Endodermal cell (in vitro differentiated cells): Measurements from ENCODE around the gene TNIK. TPM values are rescaled to one million over a fixed set of nuclear protein-coding genes. Genes with fewer than 3 reads are reported as not detected.

ENCODE experiments used
- DNase-seq: peaks from one replicate; pipeline ENCODE4 v3.0.0-alpha.2; 2017
- H3K27ac ChIP-seq: 2 replicates; pipeline ENCODE4 v1.5.1; 2013; ENCODE audit warnings: mild to moderate bottlenecking, low read depth, low read length, moderate library complexity
- H3K27me3 ChIP-seq: 2 replicates; pipeline ENCODE4 v1.6.1; 2013; ENCODE audit warnings: mild to moderate bottlenecking, low read length, moderate library complexity; ENCODE audit not compliant: insufficient read depth, control insufficient read depth, poor library complexity, severe bottlenecking
- H3K36me3 ChIP-seq: 2 replicates; pipeline ENCODE4 v1.7.0; 2013; ENCODE audit warnings: mild to moderate bottlenecking, low read length, moderate library complexity; ENCODE audit not compliant: control insufficient read depth, insufficient read depth
- H3K4me1 ChIP-seq: one replicate; pipeline ENCODE4 v1.7.0; 2013; ENCODE audit warnings: low read length; ENCODE audit not compliant: control insufficient read depth, insufficient read depth
- H3K4me3 ChIP-seq: 2 replicates; pipeline ENCODE4 v1.5.1; 2013; ENCODE audit warnings: mild to moderate bottlenecking, low read length, moderate library complexity
- H3K9ac ChIP-seq: 2 replicates; pipeline ENCODE4 v1.6.1; 2013; ENCODE audit warnings: mild to moderate bottlenecking, low read length, moderate library complexity; ENCODE audit not compliant: poor library complexity, severe bottlenecking; ENCODE audit errors: extremely low read depth
- H3K9me3 ChIP-seq: 2 replicates; pipeline ENCODE4 v1.6.1; 2013; ENCODE audit warnings: mild to moderate bottlenecking, low read length, moderate library complexity; ENCODE audit not compliant: control insufficient read depth
- H3K27ac Mint-ChIP-seq: 2 replicates; pipeline ENCODE4 v1.8.0; 2020; ENCODE audit warnings: mixed read lengths
- H3K27me3 Mint-ChIP-seq: 2 replicates; pipeline ENCODE4 v1.8.0; 2021; ENCODE audit warnings: mild to moderate bottlenecking, mixed read lengths; ENCODE audit not compliant: insufficient read depth
- H3K36me3 Mint-ChIP-seq: 2 replicates; pipeline ENCODE4 v1.8.0; 2020; ENCODE audit warnings: low read depth, mixed read lengths
- H3K4me1 Mint-ChIP-seq: 2 replicates; pipeline ENCODE4 v1.8.0; 2020; ENCODE audit warnings: mixed read lengths
- H3K4me3 Mint-ChIP-seq: 2 replicates; pipeline ENCODE4 v1.8.0; 2020; ENCODE audit warnings: mild to moderate bottlenecking, moderate library complexity, mixed read lengths
- H3K9me3 Mint-ChIP-seq: 2 replicates; pipeline ENCODE4 v1.8.0; 2020; ENCODE audit warnings: mild to moderate bottlenecking, mixed read lengths
- WGBS, 2 experiments: methylation state at CpG; one replicate each; pipeline versions ENCODE4 v1.1.5 to v1.1.7; 2013; ENCODE audit warnings: missing lambda C conversion rate in 2 of 2, mixed read lengths in 1 of 2; ENCODE audit not compliant: insufficient coverage in 1 of 2, insufficient read length in 1 of 2; 5-methylcytosine and 5-hydroxymethylcytosine counted together
- total RNA-seq, 2 donors: library from RNA; stranded (reverse); fragmentation: NEBNext Ultra II Directional in 1 of 2; extraction: Animal tissue kit (Norgen Biotek cat#: 25700) in 1 of 2; gene quantifications; 2 replicates in 1 of 2; 3 replicates in 1 of 2; pipeline ENCODE4 v1.2.1, GENCODE V29; 2021
- TF ChIP-seq, protein P1 (sequence below): fragments of 200-600 bp; sonication (generic); conservative IDR thresholded peaks from 2 replicates; pipeline ENCODE4 v1.5.0; 2021; ENCODE audit warnings: antibody characterized with exemption, mild to moderate bottlenecking

The TNIK gene
- total RNA-seq, 2 donors from 2014 or later: 12.2 to 14.9 TPM

DNA sequence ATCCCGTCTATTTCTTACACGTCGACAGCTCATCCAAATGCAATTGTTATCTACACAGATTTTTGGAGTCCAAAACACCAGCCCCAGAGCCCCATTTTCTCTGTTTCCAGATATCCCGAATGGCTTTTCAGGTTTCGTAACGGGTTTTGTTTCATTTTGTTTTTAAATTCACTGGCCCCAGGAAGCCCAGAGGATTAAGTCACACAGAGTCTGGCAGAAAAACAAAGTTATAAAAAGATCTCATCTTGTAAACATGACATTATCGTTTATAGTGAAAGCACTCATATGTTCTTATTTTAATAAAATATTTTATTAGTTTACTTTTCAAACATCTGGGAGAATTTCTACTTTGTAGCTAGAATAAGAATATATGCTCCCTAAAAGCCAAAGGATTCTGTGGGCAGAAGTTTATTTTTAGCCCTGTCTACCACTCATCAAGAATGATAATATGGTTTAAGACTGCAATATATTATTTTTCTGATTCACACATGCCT lies 284.4 kb downstream of the TNIK start:
- Histone ChIP-seq H3K9ac (no peak overlapping the region), H3K27me3 (no peaks in the 10 kb centered on the region), H3K36me3 (no peaks in the 10 kb centered on the region), H3K9me3 (no peaks in the 10 kb centered on the region), H3K4me1 (peaks cover 4% of the 10 kb centered on the region), H3K27ac (no peak overlapping the region), H3K4me3 (no peak overlapping the region)
- Mint-ChIP-seq H3K36me3 (no peaks in the 10 kb centered on the region), H3K9me3 (no peaks in the 10 kb centered on the region), H3K4me3 (no peak overlapping the region), H3K27ac (no peak overlapping the region), H3K27me3 (no peaks in the 10 kb centered on the region), H3K4me1 (peaks cover 36% of the 10 kb centered on the region)
- WGBS, 2 experiments: 91 to 96% methylated on average over 4 to 7 of the region's 7 CpGs
- DNase-seq: no peak
- TF ChIP-seq, protein P1, sequence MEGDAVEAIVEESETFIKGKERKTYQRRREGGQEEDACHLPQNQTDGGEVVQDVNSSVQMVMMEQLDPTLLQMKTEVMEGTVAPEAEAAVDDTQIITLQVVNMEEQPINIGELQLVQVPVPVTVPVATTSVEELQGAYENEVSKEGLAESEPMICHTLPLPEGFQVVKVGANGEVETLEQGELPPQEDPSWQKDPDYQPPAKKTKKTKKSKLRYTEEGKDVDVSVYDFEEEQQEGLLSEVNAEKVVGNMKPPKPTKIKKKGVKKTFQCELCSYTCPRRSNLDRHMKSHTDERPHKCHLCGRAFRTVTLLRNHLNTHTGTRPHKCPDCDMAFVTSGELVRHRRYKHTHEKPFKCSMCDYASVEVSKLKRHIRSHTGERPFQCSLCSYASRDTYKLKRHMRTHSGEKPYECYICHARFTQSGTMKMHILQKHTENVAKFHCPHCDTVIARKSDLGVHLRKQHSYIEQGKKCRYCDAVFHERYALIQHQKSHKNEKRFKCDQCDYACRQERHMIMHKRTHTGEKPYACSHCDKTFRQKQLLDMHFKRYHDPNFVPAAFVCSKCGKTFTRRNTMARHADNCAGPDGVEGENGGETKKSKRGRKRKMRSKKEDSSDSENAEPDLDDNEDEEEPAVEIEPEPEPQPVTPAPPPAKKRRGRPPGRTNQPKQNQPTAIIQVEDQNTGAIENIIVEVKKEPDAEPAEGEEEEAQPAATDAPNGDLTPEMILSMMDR: no peak

DNA sequence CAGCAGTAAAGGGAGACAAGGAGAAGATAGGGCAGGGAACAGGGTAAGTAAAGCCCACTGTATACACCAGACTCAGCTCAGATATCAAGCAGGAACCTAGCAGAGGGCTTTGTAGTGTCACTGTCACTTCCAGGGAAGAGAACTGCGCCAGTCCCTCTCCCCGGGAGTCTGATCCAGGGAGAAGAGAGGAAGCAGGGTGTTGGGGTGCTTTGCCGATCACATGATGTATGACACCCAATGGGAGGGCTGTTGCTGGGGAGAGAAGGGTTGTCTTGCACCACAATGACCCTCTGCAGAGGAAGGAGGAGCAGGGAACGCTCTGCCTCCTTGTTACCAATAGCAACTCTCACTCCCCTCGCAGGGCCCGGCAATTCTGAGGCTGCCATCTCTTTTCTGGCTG lies 286.5 kb downstream of the TNIK start:
- no peaks in the 10 kb centered on the region for H3K36me3 ChIP-seq
- no peaks in the 10 kb centered on the region for H3K27me3 ChIP-seq
- peaks cover 4% of the 10 kb centered on the region for H3K4me1 ChIP-seq
- no peaks in the 10 kb centered on the region for H3K27me3 Mint-ChIP-seq
- H3K4me1 Mint-ChIP-seq: peaks cover 36% of the 10 kb centered on the region
- WGBS, 2 experiments: 89% methylated on average over 5 of the region's 6 CpGs; no CpG with 5 or more reads in 1 of the 2 experiments
- no peak overlapping the region for H3K9ac ChIP-seq
- peak; percentile 54 for DNase-seq
- no peaks in the 10 kb centered on the region for H3K9me3 Mint-ChIP-seq
- no peak overlapping the region for H3K4me3 Mint-ChIP-seq
- H3K9me3 ChIP-seq: no peaks in the 10 kb centered on the region
- TF ChIP-seq, protein P1: no peak
- no peak overlapping the region for H3K4me3 ChIP-seq
- peak overlapping the region; percentile 19 for H3K27ac ChIP-seq
- no peaks in the 10 kb centered on the region for H3K36me3 Mint-ChIP-seq
- peak overlapping the region; percentile 19 for H3K27ac Mint-ChIP-seq

DNA sequence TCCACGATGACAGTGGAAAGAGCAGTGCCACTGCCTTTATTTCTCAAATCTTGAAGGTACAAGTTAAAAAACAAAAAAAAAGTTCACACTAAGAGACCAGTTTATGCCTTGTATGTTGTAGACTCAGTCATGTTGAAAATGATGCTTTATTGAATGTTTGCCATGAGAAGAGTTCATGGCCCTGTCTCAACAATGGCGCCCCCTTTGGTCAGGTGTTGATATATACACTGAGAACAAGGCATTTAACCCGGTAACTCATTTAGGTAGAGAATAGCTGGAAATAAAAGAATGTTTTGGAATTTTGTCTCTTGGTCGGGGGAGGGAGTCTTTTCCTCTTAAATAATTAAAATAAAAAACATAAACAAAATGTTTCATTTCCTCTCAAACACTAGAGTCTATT lies 288.1 kb downstream of the TNIK start:
- TF ChIP-seq, protein P1: peak; percentile 80
- H3K4me3 ChIP-seq: no peak overlapping the region
- Mint-ChIP-seq H3K4me1 (peaks cover 39% of the 10 kb centered on the region), H3K4me3 (no peak overlapping the region), H3K27me3 (no peaks in the 10 kb centered on the region), H3K36me3 (no peaks in the 10 kb centered on the region), H3K9me3 (no peaks in the 10 kb centered on the region), H3K27ac (no peak overlapping the region)
- H3K4me1 ChIP-seq: peaks cover 4% of the 10 kb centered on the region
- no peak overlapping the region for H3K27ac ChIP-seq
- no peaks in the 10 kb centered on the region for H3K27me3 ChIP-seq
- 80% methylated on average over 3 of the region's 4 CpGs; no CpG with 5 or more reads in 1 of the 2 experiments for WGBS, 2 experiments
- no peaks in the 10 kb centered on the region for H3K9me3 ChIP-seq
- peak; percentile 58 for DNase-seq
- no peaks in the 10 kb centered on the region for H3K36me3 ChIP-seq
- H3K9ac ChIP-seq: no peak overlapping the region
